IMR-90 (cell line): ENCODE results near the gene COX7A2L. TPM values are rescaled to one million over a fixed set of nuclear protein-coding genes. Genes with fewer than 3 reads are reported as not detected.

ENCODE experiments used
- ATAC-seq: fragments of 200-7000 bp; cut with Tn5 transposase; 2 replicates; pipeline ENCODE4 v1.9.1; 2020; ENCODE audit warnings: low read depth, mild to moderate bottlenecking, moderate library complexity
- BruUV-seq: library from RNA; stranded (reverse); fragments of 400-500 nt; replicated peaks from 2 replicates; lab custom pipeline; 2021; lab: Mats Ljungman, UMichigan
- CTCF ChIA-PET: fragments of 300-600 bp; formaldehyde crosslinking; extraction: SDS; loops from one replicate; lab custom pipeline; 2021; ENCODE audit warnings: antibody characterized with exemption; lab: Yijun Ruan, JAX
- POLR2A ChIA-PET: fragments of 300-600 bp; sonication (Branson Sonifier 250); formaldehyde crosslinking; loops from one replicate; lab custom pipeline; 2022; ENCODE audit warnings: antibody characterized with exemption; ENCODE audit not compliant: unreplicated experiment; lab: Charles Lee
- DNase-seq: peaks from one replicate; pipeline ENCODE4 v3.0.0; 2013
- H2AFZ ChIP-seq: replicated peaks from 2 replicates; pipeline ENCODE3; 2013; ENCODE audit warnings: low read length, mild to moderate bottlenecking; ENCODE audit not compliant: poor library complexity
- H2AK5ac ChIP-seq: 2 replicates; pipeline ENCODE4 v1.6.1; 2013; ENCODE audit warnings: low read depth, low read length, inconsistent platforms
- H2AK9ac ChIP-seq: replicated peaks from 2 replicates; pipeline ENCODE3; 2013; ENCODE audit warnings: mild to moderate bottlenecking, low read depth, low read length, moderate library complexity; ENCODE audit not compliant: poor library complexity
- H2BK120ac ChIP-seq: 2 replicates; pipeline ENCODE4 v1.6.1; 2013; ENCODE audit warnings: low read depth, low read length, inconsistent platforms
- H2BK15ac ChIP-seq: 3 replicates; pipeline ENCODE4 v1.6.1; 2013; ENCODE audit warnings: low read depth, low read length, inconsistent platforms
- H2BK20ac ChIP-seq: 2 replicates; pipeline ENCODE4 v1.6.1; 2013; ENCODE audit warnings: low read depth, mild to moderate bottlenecking, inconsistent platforms, low read length, moderate library complexity
- H2BK5ac ChIP-seq: 2 replicates; pipeline ENCODE4 v1.6.1; 2013; ENCODE audit warnings: mild to moderate bottlenecking, low read depth, low read length, inconsistent platforms; ENCODE audit not compliant: poor library complexity, severe bottlenecking
- H3K14ac ChIP-seq: replicated peaks from 2 replicates; pipeline ENCODE4 v1.6.1; 2013; ENCODE audit warnings: low read depth, low read length, inconsistent platforms
- H3K18ac ChIP-seq: 2 replicates; pipeline ENCODE4 v1.6.1; 2013; ENCODE audit warnings: low read depth, low read length, control low read depth
- H3K23ac ChIP-seq: 2 replicates; pipeline ENCODE4 v1.6.1; 2013; ENCODE audit warnings: low read depth, low read length, inconsistent platforms
- H3K27ac ChIP-seq: 2 replicates; pipeline ENCODE4 v1.5.1; 2013; ENCODE audit warnings: mild to moderate bottlenecking, control low read depth, low read length; ENCODE audit not compliant: insufficient read depth
- H3K27me3 ChIP-seq: 2 replicates; pipeline ENCODE4 v1.6.1; 2013; ENCODE audit warnings: low read length; ENCODE audit not compliant: control insufficient read depth, insufficient read depth
- H3K36me3 ChIP-seq: 2 replicates; pipeline ENCODE4 v1.6.1; 2013; ENCODE audit warnings: low read length, mixed read lengths; ENCODE audit not compliant: control insufficient read depth, insufficient read depth
- H3K4ac ChIP-seq: 2 replicates; pipeline ENCODE4 v1.6.1; 2013; ENCODE audit warnings: low read depth, low read length, inconsistent platforms
- H3K4me1 ChIP-seq: 2 replicates; pipeline ENCODE4 v1.6.1; 2013; ENCODE audit warnings: low read length, mixed read lengths; ENCODE audit not compliant: control insufficient read depth, insufficient read depth
- H3K4me2 ChIP-seq: 2 replicates; pipeline ENCODE4 v1.6.1; 2013; ENCODE audit warnings: low read depth, mild to moderate bottlenecking, control low read depth, low read length, moderate library complexity
- H3K4me3 ChIP-seq: 2 replicates; pipeline ENCODE4 v1.5.1; 2013; ENCODE audit warnings: low read depth, mild to moderate bottlenecking, control low read depth, low read length, moderate library complexity; ENCODE audit not compliant: insufficient read depth
- H3K56ac ChIP-seq: 2 replicates; pipeline ENCODE4 v1.6.1; 2013; ENCODE audit warnings: low read length, inconsistent platforms; ENCODE audit not compliant: insufficient read depth; ENCODE audit errors: extremely low read depth
- H3K79me1 ChIP-seq, 2 experiments: 2 replicates each; pipeline ENCODE4 v1.6.1; 2013; ENCODE audit warnings: low read length in 2 of 2, inconsistent platforms in 1 of 2, low read depth in 1 of 2
- H3K9ac ChIP-seq: 2 replicates; pipeline ENCODE4 v1.6.1; 2013; ENCODE audit warnings: low read depth, low read length, control low read depth
- H3K9me1 ChIP-seq: 2 replicates; pipeline ENCODE4 v1.6.1; 2013; ENCODE audit warnings: low read length, inconsistent platforms; ENCODE audit not compliant: insufficient read depth
- H3K9me3 ChIP-seq: 2 replicates; pipeline ENCODE4 v1.6.1; 2013; ENCODE audit warnings: low read length; ENCODE audit not compliant: control insufficient read depth, insufficient read depth
- H4K20me1 ChIP-seq: 2 replicates; pipeline ENCODE4 v1.6.1; 2013; ENCODE audit warnings: low read length, inconsistent platforms; ENCODE audit not compliant: insufficient read depth
- H4K5ac ChIP-seq: 2 replicates; pipeline ENCODE4 v1.6.1; 2013; ENCODE audit warnings: mild to moderate bottlenecking, low read depth, low read length, control low read depth
- H4K8ac ChIP-seq, 2 experiments: 2 replicates each; pipeline ENCODE4 v1.6.1; 2013; ENCODE audit warnings: low read depth in 2 of 2, low read length in 2 of 2, control low read depth in 1 of 2, inconsistent platforms in 1 of 2
- H4K91ac ChIP-seq: 2 replicates; pipeline ENCODE4 v1.6.1; 2013; ENCODE audit warnings: low read depth, low read length, inconsistent platforms; ENCODE audit not compliant: insufficient read depth
- MAFK ChIP-seq: IDR thresholded peaks from 2 replicates; pipeline ENCODE4 v1.6.1; 2012; ENCODE audit warnings: low read depth, low read length, improper control_type of control experiment
- WGBS, 2 experiments: methylation state at CpG; one replicate each; pipeline versions ENCODE4 v1.1.5 to v1.1.7; 2013; ENCODE audit warnings: missing lambda C conversion rate in 2 of 2; ENCODE audit not compliant: insufficient read length in 1 of 2; ENCODE audit errors: extremely low coverage in 2 of 2; 5-methylcytosine and 5-hydroxymethylcytosine counted together
- dilution Hi-C: fragments of 300-500 bp; cut with HindIII; formaldehyde crosslinking; loops from one replicate; pipeline ENCODE4 v1.14.3; 2018; ENCODE audit warnings: low sequenced_read_pairs; ENCODE audit not compliant: unreplicated experiment
- in situ Hi-C: fragments of 300-500 bp; cut with MboI; formaldehyde crosslinking; loops from 3 replicates; pipeline ENCODE4 v1.14.3; 2019; ENCODE audit warnings: low sequenced_read_pairs, inconsistent platforms, mixed read lengths
- intact Hi-C: fragments of 100-400 bp; cut with micrococcal nuclease; formaldehyde crosslinking; loops from 2 replicates; pipeline ENCODE4 v1.10.0; 2022
- polyA plus RNA-seq, 3 experiments: library from polyadenylated mRNA; depleted of rRNA; stranded (reverse); fragments of >200 nt; gene quantifications; 2 replicates each; pipeline ENCODE4 v1.2.3, GENCODE V29; 2012; ENCODE audit warnings: low replicate concordance in 1 of 3
- total RNA-seq: library from RNA; depleted of rRNA; stranded (reverse); fragments of >200 nt; gene quantifications from 2 replicates; pipeline ENCODE4 v1.2.3, GENCODE V29; 2012

The COX7A2L gene
- total and polyA plus RNA-seq, 2 of the 4 experiments (the other 2 are of a cell fraction), result 123 to 132 TPM

DNA sequence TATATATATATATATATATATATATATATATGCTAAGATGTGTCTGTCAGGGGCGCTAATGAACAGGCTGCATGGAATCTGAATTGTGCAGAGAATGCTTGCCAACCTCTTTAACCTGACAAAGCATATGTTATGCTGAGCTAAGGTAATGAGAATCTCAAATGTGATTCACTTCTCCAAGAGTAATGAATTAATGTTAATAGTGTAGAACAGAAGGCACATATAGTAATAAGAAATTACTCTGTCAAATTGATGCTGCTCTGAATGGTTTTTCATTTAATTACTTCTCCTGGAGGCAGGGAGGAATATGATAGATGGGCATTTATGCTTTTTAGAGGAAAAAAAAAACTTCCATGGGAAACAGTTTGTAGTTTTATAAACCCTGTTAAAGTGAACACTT is 35.4 kb downstream of the COX7A2L start:
- BruUV-seq, result no TSS peak
- Histone ChIP-seq H3K23ac (no peak overlapping the region), H3K4me3 (no peak overlapping the region), H3K56ac (no peak overlapping the region), H3K9me3 (no peaks in the 10 kb centered on the region), H2AK9ac (no peak overlapping the region), H3K9ac (no peak overlapping the region), H4K20me1 (no peaks in the 10 kb centered on the region), H3K27ac (no peak overlapping the region), H4K8ac (no peak overlapping the region), H2AFZ (no peak overlapping the region), H3K9me1 (peaks cover 3% of the 10 kb centered on the region; the same call in 1 of the 2 replicates), H3K27me3 (no peaks in the 10 kb centered on the region), H3K79me1 (peaks cover 0 to 18% of the 10 kb centered on the region in 2 experiments; a peak in 3 of 4 replicates), H2BK120ac (no peak overlapping the region), H3K4me1 (no peaks in the 10 kb centered on the region; the same call in 1 of the 2 replicates), H2BK5ac (no peak overlapping the region), H3K14ac (no peak overlapping the region), H2BK20ac (no peak overlapping the region), H3K18ac (no peak overlapping the region), H2AK5ac (no peak overlapping the region), H3K4me2 (no peak overlapping the region), H2BK15ac (no peak overlapping the region), H3K36me3 (peaks cover 16% of the 10 kb centered on the region), H4K5ac (no peak overlapping the region), H4K91ac (no peak overlapping the region), H3K4ac (no peak overlapping the region)
- no CpG with 5 or more reads among the region's 1 CpG for WGBS, 2 experiments
- no peak for TF ChIP-seq MAFK
- dilution Hi-C loops (no loop called here), intact Hi-C loops (loop anchor here (10.0 kb wide), 1 partner anchor 461 kb away; no protein-coding TSS in a partner anchor), in situ Hi-C loops (loop anchor here (10.0 kb wide), 1 partner anchor 471 kb away; no protein-coding TSS in a partner anchor)
- ChIA-PET CTCF (no interaction called here), POLR2A (no interaction called here)
- no peak for ATAC-seq
- DNase-seq, result no peak
